Measurements from ENCODE around the gene BICC1. TPM values are rescaled to one million over a fixed set of nuclear protein-coding genes. Genes with fewer than 3 reads are reported as not detected.

Gene BICC1
- total RNA-seq, 1 donor from 2014 or later = 1.1 TPM

- H3K4me3 Mint-ChIP-seq (ENCODE audit: unreplicated experiment) = no peak overlapping the region
- H3K27me3 Mint-ChIP-seq (ENCODE audit: unreplicated experiment) = peaks cover 3% of the 10 kb centered on the region
- H3K9me3 Mint-ChIP-seq (ENCODE audit: unreplicated experiment) = no peaks in the 10 kb centered on the region
- peaks cover 5% of the 10 kb centered on the region for H3K36me3 Mint-ChIP-seq (ENCODE audit: low read depth, unreplicated experiment)
- no peak for DNase-seq (ENCODE audit: low spot score)
- no peak for TF ChIP-seq CTCF (IDR thresholded peaks at IDR 0.05; ENCODE audit: unreplicated experiment)
- peaks cover 10% of the 10 kb centered on the region for H3K4me1 Mint-ChIP-seq (ENCODE audit: unreplicated experiment)
- no peak overlapping the region for H3K27ac Mint-ChIP-seq (ENCODE audit: unreplicated experiment)
Measured at GRCh38 chr10:58516119-58516518, 3.4 kb downstream of the BICC1 start.

DNA sequence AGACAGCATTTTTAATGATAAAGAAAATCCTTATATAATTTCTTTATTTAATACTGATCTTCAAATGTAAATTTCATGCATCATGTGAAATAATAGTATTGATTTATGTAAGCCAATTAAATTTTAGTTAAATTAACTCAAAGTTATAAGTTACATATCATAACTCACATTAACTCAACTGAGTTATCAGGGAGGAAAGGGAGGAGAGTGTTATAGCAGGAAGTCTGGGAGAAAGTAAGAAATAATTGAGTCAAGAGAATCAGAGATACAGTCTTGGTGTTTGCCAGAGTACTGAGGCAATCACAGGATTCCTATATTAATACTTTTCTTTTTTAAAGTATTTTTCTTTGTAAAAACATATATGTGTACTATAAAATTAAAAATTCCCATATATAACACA, 4.0 kb downstream of the BICC1 start:
- H3K27me3 Mint-ChIP-seq (ENCODE audit: unreplicated experiment) = peaks cover 3% of the 10 kb centered on the region
- H3K9me3 Mint-ChIP-seq (ENCODE audit: unreplicated experiment) = no peaks in the 10 kb centered on the region
- H3K27ac Mint-ChIP-seq (ENCODE audit: unreplicated experiment) = no peak overlapping the region
- no peak overlapping the region for H3K4me3 Mint-ChIP-seq (ENCODE audit: unreplicated experiment)
- H3K36me3 Mint-ChIP-seq (ENCODE audit: low read depth, unreplicated experiment) = peaks cover 5% of the 10 kb centered on the region
- peaks cover 10% of the 10 kb centered on the region for H3K4me1 Mint-ChIP-seq (ENCODE audit: unreplicated experiment)
- TF ChIP-seq CTCF (IDR thresholded peaks at IDR 0.05; ENCODE audit: unreplicated experiment) = no peak
- no peak for DNase-seq (ENCODE audit: low spot score)

DNA sequence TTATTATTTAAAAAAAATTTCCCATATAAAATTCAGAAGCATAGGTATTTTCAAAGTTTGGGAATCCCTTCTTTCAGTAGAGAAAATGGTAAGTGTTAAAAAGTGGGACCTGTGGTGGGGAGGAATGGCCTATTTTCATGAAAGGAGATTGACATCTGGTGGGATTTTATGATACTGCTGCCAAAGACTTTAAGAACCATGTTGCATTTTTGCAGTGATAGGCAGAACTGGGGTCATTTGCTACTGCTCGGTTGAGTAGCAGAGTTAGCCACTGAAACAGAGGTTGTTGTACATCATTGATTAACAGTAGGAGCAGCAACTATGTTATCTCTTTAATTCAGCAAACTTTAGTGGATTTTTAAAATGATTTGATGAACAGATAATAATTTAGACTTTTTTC, 4.4 kb downstream of the BICC1 start:
- Mint-ChIP-seq H3K4me1 (ENCODE audit: unreplicated experiment) (peaks cover 10% of the 10 kb centered on the region), H3K36me3 (ENCODE audit: low read depth, unreplicated experiment) (peaks cover 5% of the 10 kb centered on the region), H3K9me3 (ENCODE audit: unreplicated experiment) (no peaks in the 10 kb centered on the region), H3K27ac (ENCODE audit: unreplicated experiment) (no peak overlapping the region), H3K27me3 (ENCODE audit: unreplicated experiment) (peaks cover 3% of the 10 kb centered on the region), H3K4me3 (ENCODE audit: unreplicated experiment) (no peak overlapping the region)
- DNase-seq (ENCODE audit: low spot score) = no peak
- TF ChIP-seq CTCF (IDR thresholded peaks at IDR 0.05; ENCODE audit: unreplicated experiment) = no peak

DNA sequence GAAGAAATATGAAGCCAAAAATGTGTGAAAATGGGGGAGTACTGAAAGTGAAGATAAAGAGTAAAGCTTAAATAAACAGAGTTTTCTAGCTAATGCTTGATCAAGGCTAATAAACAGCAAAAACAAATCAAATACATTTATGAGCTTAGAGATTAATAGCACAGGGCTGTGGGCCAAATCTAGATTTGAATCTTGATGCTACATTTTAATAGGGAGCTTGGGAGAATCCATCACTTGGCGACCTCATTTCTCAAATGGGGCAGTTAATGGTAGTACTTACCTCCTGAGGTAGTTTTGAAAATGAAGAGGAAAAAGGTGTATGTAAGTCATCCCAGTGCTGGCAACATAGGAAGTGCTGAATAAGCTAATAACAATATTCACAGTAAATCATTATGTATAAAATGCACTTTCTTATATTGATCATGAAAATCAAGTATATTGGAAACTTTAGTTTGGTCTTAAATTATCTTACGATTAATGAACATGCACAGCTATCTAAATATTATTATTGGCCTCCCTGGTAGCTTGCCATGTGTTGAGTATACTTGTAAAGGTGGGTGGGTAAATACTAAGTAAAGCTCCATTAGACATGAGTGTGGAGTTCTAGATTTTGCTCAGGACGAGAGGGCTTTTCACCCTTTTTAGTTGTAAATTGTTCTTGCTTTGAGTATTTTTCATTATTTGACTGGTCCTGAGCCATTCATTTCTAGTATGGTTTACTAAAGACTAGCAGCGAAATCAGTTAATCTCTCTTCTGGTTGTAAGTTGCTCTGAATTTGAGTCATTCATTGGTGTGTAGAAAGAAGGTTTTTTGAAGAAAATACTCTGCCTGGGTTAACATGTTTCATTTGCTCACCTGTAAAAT, 5.1 kb downstream of the BICC1 start:
- Mint-ChIP-seq H3K36me3 (ENCODE audit: low read depth, unreplicated experiment) (no peaks in the 10 kb centered on the region), H3K27ac (ENCODE audit: unreplicated experiment) (no peak overlapping the region), H3K4me3 (ENCODE audit: unreplicated experiment) (no peak overlapping the region), H3K4me1 (ENCODE audit: unreplicated experiment) (peaks cover 5% of the 10 kb centered on the region), H3K9me3 (ENCODE audit: unreplicated experiment) (no peaks in the 10 kb centered on the region), H3K27me3 (ENCODE audit: unreplicated experiment) (no peaks in the 10 kb centered on the region)
- no peak for TF ChIP-seq CTCF (IDR thresholded peaks at IDR 0.05; ENCODE audit: unreplicated experiment)
- DNase-seq (ENCODE audit: low spot score) = no peak

DNA sequence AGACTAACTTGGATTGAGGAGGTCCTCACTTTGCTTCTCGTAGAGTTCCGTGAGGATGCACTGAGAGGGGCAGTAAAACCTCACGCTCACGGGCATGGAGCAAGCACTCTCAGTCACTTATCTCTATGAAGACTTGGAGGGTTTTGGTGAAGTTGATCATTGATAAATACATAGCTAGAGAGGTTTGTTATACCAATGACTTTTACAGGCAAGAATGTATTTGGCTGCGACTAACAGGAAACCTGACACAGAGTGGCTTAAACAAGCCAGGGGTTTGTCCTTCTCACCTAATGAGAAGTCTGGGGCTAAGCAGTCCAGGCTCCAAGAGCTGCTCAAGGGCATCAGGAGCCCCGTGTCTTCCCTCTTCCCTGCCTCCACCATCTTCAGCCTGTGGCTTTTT, 6.1 kb downstream of the BICC1 start:
- no peaks in the 10 kb centered on the region for H3K36me3 Mint-ChIP-seq (ENCODE audit: low read depth, unreplicated experiment)
- H3K27me3 Mint-ChIP-seq (ENCODE audit: unreplicated experiment) = no peaks in the 10 kb centered on the region
- H3K4me3 Mint-ChIP-seq (ENCODE audit: unreplicated experiment) = no peak overlapping the region
- H3K4me1 Mint-ChIP-seq (ENCODE audit: unreplicated experiment) = peaks cover 3% of the 10 kb centered on the region
- no peak for DNase-seq (ENCODE audit: low spot score)
- no peaks in the 10 kb centered on the region for H3K9me3 Mint-ChIP-seq (ENCODE audit: unreplicated experiment)
- no peak overlapping the region for H3K27ac Mint-ChIP-seq (ENCODE audit: unreplicated experiment)
- TF ChIP-seq CTCF (IDR thresholded peaks at IDR 0.05; ENCODE audit: unreplicated experiment) = no peak
